Fibroblast of pulmonary artery (primary cell): ENCODE data around the gene MUC12.
A peak's percentile ranks its signal among the peaks of the same experiment; 100 is the strongest.
"Not testable (repeated sequence)": the region's sequence is repeated elsewhere in the genome, so short reads cannot be mapped to it uniquely, and the experiment has no call there.

ENCODE experiments used
- DNase-seq: peaks from one replicate; pipeline ENCODE4 v3.0.0-alpha.2; 2010; ENCODE audit warnings: low read depth
- H3K4me3 ChIP-seq: replicated peaks from 2 replicates; pipeline ENCODE4 v1.5.1; 2011; ENCODE audit warnings: low read depth, mild to moderate bottlenecking, control low read depth, low read length, moderate library complexity
- TF ChIP-seq, protein P1 (sequence below): IDR thresholded peaks from 2 replicates; pipeline ENCODE4 v1.5.1; 2011; ENCODE audit warnings: mild to moderate bottlenecking, control low read depth, low read length, inconsistent platforms; ENCODE audit errors: missing control alignments

MUC12 gene

DNA sequence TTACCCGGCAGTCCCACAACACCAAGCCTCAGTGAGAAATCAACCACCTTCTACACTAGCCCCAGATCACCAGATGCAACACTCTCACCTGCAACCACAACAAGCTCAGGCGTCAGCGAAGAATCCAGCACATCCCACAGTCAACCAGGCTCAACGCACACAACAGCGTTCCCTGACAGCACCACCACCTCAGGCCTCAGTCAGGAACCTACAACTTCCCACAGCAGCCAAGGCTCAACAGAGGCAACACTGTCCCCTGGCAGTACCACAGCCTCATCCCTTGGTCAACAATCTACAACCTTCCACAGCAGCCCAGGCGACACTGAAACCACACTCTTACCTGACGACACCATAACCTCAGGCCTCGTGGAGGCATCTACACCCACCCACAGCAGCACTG lies 33.0 kb downstream of the MUC12 start:
- DNase-seq, H3K4me3 ChIP-seq: not testable (repeated sequence)

DNA sequence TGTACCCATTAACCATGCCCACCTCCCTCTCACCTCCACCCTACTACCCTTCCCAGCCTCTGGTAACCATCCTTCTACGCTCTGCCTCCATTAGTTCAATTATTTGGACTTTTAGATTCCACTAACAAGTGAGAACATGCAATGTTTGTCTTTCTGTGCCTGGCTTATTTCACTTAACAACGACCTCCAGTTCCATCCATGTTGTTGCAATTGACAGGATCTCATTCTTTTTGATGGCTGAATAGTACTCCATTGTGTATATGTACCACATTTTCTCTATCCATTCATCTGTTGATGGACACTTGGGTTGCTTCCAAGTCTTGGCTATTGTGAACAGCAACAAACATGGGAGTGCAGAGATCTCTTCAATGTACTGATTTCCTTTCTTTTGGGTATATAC lies 38.0 kb downstream of the MUC12 start:
- not testable (repeated sequence) for DNase-seq, H3K4me3 ChIP-seq

DNA sequence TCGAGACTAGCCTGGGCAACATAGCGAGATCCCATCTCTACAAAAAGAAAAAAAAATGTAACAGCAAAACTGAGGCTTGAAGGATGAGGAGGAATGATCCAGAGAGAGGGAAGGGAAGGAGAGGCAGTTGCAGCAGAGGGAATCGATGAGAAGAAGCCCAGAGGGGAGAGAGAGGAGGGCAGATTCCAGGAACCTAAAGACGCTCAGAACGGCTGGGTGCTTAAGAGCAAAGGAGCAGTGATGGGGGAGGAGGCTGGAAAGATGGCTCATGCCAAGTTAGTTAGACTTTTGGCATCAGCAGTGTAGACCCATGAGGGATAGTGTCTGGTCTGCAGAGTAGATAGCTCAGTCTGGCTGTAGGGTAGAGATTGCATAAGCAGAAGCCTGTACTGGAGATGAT lies 40.3 kb downstream of the MUC12 start:
- TF ChIP-seq, protein P1, sequence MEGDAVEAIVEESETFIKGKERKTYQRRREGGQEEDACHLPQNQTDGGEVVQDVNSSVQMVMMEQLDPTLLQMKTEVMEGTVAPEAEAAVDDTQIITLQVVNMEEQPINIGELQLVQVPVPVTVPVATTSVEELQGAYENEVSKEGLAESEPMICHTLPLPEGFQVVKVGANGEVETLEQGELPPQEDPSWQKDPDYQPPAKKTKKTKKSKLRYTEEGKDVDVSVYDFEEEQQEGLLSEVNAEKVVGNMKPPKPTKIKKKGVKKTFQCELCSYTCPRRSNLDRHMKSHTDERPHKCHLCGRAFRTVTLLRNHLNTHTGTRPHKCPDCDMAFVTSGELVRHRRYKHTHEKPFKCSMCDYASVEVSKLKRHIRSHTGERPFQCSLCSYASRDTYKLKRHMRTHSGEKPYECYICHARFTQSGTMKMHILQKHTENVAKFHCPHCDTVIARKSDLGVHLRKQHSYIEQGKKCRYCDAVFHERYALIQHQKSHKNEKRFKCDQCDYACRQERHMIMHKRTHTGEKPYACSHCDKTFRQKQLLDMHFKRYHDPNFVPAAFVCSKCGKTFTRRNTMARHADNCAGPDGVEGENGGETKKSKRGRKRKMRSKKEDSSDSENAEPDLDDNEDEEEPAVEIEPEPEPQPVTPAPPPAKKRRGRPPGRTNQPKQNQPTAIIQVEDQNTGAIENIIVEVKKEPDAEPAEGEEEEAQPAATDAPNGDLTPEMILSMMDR = no peak
- no peak for DNase-seq
- no peak overlapping the region for H3K4me3 ChIP-seq

DNA sequence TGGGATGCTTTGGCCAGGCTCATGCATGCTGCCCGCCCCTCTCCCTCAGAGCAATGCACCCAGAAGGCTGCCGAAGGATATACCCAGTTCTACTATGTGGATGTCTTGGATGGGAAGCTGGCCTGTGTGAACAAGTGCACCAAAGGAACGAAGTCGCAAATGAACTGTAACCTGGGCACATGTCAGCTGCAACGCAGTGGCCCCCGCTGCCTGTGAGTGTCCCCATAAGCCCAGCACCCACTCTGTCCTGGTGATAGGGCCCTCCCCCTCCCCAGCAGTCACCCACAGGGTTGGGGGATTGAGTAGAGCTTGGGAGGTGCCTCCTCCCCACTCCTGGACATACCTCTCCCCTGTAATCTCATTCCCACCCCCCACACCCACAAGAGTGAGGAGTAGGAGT lies 43.6 kb downstream of the MUC12 start:
- H3K4me3 ChIP-seq = no peak overlapping the region
- TF ChIP-seq, protein P1 = no peak
- no peak for DNase-seq

DNA sequence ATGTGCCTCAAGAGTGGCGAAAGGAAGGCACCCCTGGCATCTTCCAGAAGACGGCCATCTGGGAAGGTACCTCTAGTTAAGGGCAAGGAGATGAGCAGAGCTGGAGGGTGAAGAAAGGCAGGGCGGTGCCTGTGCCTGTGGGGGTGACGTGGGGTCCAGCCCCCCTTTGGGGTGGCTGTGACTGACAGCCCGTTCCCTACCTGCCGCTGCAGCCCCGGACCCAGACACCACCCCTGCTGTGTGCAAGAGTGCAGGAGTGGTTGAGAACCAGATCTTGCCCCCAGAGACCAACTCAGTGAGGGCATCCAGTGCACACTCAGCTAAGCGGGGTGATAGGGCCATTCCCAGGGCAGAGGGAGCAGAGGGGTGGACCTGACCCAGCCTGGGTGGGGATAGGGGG lies 46.3 kb downstream of the MUC12 start:
- TF ChIP-seq, protein P1 = no peak
- no peak for DNase-seq
- no peak overlapping the region for H3K4me3 ChIP-seq

DNA sequence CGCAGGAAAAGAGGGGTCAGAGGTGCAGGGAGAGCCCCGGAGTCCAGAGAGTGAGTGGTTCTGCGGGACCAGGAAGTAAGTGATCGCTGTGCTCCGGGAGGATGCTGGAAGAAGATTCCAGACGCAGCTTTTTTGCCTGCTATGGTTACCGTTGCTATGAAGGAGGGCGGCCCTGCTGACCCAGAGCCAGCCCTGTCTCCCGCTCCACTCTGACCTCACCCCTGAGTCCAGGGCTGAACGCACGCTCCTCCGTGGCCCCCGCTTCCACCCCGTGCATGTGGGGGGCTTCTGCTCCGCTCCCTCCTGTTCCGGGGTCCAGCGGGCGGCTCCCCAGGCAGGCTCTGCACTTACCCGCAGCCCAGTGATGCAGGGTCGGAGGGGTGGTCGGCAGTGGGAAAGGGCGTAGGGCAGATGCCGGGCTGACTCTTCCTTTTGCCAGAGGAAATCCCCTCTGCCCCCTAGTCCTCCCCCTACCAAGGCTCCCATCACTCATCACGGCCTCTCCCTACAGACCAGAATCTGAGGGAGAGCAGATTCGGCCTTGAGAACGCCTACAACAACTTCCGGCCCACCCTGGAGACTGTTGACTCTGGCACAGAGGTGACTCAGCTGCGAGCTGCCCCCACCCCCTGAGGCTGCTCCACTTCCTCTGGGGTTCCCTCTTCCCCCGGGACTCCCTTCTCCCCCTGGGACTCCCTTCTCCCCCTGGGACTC lies 47.9 kb downstream of the MUC12 start:
- peak; percentile 84 for DNase-seq
- peak overlapping the region; percentile 45 for H3K4me3 ChIP-seq
- TF ChIP-seq, protein P1 = no peak

DNA sequence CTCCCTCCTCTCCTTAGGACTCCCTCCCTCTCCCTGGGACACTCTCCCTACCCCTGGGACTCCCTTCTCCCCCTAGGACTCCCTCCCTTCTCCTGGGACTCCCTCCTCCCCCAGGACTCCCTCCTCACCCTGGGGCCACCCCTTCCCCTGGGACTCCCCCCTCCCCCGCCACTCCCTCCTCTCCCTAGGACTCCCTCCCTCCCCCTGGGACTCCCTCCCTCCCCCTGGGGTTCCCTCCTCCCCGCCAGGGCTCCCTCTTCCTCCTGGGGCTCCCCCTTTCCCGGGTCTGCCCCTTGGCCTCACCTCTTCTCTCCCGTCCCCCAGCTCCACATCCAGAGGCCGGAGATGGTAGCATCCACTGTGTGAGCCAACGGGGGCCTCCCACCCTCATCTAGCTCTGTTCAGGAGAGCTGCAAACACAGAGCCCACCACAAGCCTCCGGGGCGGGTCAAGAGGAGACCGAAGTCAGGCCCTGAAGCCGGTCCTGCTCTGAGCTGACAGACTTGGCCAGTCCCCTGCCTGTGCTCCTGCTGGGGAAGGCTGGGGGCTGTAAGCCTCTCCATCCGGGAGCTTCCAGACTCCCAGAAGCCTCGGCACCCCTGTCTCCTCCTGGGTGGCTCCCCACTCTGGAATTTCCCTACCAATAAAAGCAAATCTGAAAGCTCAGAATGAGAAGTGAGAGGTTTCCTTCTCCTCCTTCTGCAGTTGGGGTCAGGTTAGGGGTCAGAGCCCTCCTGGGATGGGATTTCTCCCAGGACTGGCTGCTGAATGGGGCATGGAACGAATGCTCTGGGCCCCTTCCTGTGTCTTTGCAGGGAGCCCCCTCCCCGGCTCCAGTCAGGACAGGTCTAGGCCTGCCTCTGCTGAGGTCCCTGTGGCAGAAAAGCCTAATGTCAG lies 49.2 kb downstream of the MUC12 start:
- H3K4me3 ChIP-seq = no peak overlapping the region
- TF ChIP-seq, protein P1 = no peak
- DNase-seq = no peak

DNA sequence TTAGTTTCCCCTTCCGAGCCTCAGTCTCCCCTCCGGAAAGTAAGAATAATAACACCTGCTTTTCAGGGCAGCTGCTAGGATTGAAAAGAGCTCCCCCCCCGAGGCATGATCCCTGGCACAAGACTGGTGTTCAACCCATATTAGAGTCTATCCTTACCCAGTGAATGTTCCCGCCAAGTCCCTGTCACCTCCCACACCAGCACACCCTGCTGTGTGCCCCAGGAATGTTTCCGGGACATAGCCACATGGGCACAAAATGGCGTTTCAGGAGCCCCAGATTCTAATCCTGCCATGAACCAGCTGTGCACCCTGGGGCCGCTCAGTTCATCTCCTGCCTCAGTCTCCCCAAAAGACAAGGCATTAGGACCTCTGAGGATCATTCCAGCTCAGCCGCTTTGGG lies 51.1 kb downstream of the MUC12 start:
- TF ChIP-seq, protein P1 = no peak
- H3K4me3 ChIP-seq = no peak overlapping the region
- DNase-seq = no peak
